GM18867 (cell line): Measurements from ENCODE around the gene ZNF407.
A peak's percentile ranks its signal among the peaks of the same experiment; 100 is the strongest.

Experiments
- ATAC-seq: cut with Tn5 transposase; IDR thresholded peaks from one replicate; pipeline ENCODE4 v1.9.1; 2021; ENCODE audit warnings: mild to moderate bottlenecking, moderate library complexity; ENCODE audit not compliant: unreplicated experiment

ZNF407 gene

DNA sequence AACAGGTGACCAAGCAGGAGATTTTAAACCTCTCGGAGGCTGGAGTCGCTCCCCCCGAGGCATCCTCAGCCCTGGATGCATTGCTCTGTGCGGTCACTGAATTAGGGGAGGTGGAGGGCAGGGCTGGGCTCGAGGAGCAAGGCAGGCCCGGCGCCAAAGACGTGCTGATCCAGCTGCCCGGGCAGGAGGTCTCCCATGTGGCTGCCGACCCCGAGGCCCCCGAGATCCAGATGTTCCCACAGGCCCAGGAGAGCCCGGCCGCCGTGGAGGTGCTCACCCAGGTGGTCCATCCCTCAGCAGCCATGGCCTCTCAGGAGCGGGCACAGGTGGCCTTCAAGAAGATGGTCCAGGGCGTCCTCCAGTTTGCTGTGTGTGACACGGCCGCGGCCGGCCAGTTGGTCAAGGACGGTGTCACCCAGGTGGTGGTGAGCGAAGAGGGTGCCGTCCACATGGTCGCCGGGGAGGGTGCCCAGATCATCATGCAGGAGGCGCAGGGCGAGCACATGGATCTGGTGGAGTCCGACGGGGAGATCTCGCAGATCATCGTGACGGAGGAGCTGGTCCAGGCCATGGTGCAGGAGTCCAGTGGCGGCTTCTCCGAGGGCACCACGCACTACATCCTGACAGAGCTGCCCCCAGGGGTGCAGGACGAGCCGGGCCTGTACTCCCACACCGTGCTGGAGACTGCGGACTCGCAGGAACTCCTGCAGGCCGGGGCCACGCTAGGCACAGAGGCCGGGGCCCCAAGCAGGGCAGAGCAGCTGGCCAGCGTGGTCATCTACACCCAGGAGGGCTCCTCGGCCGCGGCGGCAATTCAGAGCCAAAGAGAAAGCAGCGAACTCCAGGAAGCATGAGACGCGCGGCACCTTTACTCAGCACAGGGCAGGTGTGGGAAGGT lies 466.2 kb downstream of the ZNF407 start:
- no peak for ATAC-seq

DNA sequence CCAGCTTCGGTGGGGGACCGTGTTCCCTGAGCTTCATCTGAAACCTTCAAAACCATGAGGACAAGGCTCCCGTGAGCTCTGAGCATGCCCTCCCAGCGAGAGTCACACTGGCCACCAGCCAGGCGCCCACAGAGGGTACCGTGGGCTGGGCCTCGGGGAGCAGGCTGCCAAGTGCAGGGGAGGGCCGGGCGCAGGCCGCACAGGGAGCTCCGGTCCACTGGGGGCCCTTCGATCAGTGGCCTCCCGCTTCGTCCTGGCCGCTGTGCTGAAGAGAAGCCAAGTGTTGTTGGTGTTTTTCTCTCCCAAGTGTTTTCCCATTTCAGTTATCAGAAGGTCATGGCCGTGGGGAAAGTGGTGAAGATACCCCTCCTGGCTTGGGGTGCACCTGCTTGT lies 466.8 kb downstream of the ZNF407 start:
- no peak for ATAC-seq

DNA sequence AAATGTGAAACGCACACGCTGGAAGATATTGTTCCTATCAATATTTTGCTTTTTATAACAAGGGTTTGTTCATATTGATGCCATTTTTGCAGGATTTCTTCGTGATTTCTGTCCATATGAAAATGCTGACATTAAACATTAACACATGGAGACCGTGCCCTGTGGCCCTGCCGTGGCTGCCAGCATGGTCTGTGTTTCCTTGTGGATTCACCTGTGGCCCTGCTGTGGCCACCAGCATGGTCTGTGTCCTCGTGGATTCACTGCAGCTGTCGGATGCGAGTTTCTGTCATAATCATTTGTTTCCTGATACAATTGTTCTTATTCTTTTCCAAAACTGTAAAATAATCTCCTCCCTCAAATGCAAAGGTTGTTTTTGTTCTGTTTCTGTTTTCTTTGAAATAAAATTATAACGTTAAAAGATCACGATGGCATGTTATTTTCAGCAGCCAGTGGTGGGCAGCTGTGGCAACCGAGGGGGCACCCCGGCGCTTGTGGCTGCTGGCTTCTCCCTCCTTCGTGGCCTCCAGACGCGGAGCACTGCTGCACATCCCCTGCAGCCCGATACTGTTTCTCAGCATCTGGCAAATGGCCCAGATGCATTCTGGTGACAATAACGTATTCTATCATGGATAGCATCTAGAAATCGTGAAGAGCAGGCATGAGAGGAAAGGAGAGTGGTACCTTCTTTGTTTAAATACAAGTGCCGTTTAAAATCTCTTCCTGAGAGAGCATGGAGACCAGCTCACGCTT lies 467.8 kb downstream of the ZNF407 start:
- ATAC-seq, result no peak

DNA sequence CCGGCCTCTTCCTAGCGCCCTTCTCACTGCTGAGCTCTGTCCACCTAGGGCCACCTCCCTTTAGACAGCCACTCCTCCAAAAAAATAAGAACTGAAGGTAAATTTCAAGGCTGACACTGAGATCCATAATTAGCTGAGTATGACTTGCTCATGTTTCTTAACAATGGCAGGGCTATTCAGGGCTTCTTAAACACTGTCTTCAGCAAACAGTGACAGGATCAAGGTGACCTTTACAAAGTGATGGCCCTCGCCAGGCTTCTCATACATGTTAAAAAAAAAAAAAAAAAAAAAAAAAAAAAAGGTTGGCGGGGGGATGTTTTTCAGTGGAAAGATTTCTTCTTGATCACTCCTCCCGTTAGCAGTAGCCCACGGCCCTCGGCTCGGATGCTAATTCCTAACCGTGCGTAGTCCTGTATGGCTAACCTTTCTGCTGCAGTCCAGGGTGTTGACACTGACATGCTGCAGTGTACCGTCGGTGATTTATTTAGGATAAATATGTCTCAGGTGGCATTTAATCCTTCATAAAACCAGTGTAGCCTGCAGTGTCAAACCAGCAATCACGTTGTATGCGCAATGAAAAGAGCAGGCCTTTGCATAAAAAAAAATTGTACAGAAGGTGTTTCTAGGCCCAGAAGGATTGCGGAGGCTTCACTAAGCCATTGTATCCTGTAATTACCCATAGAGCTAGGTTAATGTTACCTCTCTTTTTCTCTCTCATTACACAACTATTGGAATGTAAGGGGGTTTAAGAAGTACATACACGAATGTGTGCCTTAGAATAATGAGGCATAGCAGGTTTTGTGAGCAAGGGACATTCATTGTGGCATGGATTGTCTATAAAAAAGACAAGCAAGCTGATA lies 468.6 kb downstream of the ZNF407 start:
- no peak for ATAC-seq

DNA sequence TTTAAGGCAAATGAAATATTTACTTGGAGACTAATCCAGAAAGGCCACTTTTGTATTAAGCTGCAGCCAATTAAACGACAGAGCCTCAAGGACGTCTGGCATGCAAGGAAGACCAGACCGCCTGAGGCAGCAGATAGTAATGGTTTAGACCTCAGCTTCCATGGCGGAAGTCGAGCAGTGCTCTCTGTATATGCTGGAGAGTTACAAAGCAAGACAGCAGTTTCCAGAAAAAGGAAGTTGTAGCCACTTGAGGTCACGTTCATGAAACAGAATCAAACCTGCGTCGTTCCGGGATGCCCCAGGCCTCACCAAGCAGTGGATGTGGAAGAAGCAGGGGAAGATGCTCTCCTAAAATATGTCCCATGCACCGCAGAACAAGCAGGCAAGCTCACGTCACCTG lies 469.3 kb downstream of the ZNF407 start:
- no peak for ATAC-seq

DNA sequence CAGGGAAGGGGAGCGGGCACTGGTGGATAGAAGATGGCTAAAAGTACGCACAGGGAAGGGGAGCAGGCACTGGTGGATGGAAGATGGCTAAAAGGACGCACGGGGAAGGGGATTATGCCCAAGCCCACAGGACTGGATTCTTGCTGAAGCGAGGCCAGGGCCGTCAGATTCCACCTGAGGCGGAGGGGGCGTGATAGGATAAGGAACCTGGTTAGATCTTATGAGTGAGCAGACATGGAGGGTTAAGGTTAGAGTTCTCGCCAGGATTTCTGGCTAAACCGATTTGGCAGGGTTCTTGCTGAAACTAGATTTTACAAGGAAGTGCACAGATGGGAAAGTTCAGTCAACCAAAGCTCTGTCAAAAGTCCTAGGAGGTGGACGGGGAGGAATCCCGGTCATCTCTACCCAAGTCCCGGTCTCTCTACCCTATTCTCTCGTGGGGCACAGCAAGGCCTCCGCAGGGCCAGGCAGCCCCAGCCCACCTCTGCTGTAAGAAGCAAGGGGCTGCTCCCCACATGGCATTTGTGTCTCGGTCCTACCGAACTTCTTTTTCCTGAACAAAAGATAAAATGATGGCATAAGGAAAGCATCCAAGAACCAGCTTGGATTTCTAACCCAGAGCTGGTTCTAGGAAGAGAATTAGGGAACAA lies 470.5 kb downstream of the ZNF407 start:
- no peak for ATAC-seq

DNA sequence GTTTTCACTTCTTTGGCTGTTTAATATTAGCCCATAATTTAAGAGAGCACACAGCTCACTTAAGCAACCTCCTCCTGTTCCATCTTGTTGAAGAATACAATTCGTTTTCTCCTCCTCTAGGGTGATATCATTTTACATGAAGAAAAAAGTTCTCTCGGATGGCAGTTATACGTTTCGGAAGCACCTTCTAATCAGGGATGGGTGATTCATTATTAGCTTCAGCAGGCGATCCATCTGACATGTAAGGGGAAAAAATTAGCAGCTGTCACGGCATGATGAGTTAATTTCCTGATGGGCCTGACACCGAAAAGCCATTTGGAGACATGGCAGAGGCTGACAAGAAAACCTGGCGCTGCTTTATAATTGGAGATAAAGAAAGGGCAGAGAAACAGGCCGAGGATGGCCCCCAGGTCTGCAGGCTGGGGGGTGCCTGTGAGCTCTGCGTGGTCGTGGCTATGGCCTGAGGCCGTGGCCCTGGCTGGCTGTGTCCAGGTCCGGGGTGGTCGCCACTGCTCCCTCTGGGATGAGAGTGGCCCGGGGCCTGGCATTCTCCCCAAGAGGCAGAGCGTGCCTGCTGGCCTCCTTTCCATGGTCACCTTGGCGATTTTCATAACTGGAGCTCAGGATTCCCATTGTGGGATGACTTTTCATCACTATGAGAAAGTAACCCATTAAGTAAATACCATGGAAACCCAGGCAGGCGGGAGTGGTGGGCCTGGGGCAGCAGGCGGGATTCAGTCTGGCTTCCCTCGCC lies 471.2 kb downstream of the ZNF407 start:
- ATAC-seq, result no peak

DNA sequence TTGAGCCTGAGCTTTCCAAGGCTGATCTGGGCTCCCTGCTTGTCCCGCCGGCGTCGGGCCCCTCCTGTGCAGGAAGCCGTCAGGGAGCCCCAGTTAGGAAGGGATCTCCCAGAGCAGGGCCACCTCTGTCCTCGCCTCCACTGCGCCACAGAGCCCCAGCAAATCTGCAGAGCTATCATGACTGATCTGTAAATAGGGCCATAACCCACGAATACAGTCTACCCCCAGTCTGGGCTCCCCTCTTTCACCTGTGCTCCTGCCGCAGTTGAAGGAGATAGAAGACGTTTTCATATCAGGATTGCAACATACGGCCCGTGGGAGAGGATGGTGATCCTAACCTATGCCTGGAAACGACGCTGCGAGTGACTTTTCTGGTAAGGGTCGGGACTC lies 472.6 kb downstream of the ZNF407 start:
- no peak for ATAC-seq

DNA sequence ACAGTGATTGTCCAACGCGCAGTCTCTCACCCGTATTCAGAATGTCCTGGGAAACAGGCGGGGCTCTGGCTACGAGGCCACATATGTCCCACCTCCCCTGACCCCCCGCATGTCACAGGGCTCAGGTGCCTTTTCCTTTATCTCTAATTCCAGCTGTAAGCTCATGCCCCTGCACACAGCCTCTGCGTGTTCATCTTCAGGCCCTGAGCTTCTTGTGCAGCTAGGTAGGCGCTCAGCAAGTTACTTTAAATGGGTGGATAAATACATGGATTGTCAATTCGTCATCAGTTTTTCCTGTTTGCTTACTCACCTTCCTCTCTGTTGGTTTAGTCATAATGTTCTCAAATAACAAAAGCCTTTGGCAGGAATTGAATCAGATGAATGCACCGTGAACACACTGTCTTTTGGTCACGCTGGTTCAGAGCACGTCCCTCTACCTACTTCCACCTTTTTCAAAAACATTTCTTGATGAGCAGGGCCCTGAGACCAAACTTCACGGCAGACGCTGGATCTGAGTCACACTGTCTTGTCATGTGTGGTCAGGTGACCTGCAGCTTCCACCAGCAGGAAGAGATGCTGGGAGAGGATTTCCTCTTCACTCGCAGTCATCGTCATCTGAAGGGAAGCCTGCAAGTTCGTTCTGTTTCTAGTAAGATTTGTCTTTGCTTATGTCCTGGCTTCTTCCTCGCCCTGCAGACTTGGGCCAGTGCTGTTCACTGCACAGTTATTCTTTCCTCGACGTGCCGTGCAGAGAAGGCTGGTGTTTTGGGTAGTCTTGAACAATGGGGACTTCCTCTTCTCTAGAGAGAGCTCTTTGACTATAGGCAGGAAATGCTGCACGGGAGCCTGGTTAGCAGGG lies 473.2 kb downstream of the ZNF407 start:
- peak; percentile 82 for ATAC-seq

DNA sequence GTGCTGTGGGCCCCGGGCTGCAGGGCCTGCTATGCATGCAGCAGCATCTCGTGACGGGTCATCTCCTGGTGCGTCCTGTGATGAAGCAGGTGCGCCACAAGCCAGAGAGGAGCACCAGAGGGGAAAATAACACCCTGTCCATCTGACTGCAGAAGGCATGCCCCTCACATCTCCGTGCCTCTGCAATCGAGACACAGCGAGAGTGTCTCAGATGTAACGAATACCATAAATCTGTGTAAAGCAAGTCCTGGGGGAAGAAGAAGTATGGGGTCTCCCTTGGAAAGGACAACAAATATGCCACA lies 473.8 kb downstream of the ZNF407 start:
- no peak for ATAC-seq

DNA sequence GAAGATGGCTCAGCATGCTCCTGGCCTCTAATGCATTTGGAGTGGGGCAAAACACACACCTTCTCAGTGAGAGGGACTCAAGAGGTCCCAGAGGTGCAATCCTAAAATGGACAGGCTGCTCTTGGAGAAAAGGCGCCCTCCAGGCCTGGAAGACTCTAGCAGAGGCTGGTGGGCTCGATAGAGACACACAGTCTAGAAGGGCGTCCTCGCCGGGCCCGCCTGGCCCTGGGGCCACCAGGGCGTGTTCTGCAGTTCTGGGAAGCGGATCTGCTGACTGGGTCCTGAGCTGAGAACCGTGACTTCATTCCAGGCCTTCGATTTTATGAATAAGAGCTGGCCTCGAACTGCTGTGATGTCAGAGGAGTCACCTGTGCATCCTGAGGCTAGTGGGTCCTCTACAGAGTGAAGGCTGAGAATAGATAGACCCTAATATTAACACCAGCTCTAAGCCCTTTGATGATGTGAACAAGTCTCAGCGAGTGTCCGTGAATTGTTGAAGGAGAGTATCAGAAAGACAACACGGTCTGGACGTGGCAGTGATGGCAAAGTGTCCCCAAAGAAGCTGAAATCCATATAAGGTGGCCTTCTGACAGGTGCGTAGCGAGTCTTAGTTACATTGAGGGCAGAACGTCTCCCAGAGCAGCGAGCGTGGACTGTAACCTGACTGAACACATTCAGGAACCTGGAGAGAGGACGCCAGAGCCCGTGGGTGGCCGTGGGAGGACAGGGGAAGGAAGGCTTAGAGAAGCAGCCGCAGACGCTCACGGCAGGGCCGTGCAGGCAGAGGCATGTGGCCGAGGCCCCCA lies 474.4 kb downstream of the ZNF407 start:
- ATAC-seq, result no peak

DNA sequence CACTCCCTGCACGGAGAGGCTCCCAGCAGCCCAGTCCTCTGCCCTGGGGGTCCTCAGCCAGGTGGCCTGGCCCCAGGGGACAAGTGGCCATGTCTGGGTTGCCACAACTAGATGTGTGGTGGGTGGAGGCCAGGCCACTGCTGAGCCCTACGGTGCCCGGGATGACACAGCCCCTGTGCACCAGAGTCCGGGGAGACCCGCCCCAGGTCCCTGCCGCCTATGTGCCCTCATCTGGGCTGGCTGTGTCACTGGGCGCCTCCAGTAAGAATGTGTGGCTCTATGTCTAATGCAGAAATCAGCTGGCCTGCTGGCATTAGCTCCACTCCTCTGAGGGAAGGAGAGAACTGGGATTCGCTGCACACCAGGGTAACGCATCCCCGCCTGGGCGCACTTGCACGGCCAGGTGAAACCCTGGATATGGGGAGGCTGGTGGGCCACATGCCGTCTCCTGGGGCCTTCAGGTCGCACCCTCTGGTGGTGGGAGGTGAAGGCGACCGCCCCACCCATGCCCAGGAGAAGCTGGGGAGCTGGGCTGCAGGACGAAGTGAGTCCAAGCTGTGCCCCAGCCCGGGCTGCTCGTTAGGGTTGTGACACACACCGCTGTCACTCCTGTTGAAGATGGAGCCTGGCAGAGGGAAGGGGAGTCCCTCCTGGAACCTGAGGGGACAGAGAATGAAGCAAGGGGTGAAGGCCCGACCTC lies 475.2 kb downstream of the ZNF407 start:
- no peak for ATAC-seq

DNA sequence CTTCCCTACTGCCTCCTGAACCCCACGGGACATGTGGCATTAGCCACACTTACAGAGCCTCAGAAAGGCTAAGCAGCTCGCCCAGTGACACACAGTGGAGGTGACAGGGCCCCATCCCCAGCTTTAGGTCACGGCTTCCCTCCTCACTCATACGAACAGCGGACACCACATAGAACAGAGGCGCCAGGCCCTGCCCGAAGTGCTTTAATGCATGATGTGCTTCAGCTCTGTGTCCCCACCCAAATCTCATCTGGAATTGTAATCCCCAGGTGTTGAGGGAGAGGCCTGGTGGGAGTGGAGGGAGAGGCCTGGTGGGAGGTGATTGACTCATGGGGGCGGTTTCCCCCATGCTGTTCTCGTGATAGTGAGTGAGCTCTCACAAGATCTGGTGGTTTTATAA lies 476.0 kb downstream of the ZNF407 start:
- no peak for ATAC-seq

DNA sequence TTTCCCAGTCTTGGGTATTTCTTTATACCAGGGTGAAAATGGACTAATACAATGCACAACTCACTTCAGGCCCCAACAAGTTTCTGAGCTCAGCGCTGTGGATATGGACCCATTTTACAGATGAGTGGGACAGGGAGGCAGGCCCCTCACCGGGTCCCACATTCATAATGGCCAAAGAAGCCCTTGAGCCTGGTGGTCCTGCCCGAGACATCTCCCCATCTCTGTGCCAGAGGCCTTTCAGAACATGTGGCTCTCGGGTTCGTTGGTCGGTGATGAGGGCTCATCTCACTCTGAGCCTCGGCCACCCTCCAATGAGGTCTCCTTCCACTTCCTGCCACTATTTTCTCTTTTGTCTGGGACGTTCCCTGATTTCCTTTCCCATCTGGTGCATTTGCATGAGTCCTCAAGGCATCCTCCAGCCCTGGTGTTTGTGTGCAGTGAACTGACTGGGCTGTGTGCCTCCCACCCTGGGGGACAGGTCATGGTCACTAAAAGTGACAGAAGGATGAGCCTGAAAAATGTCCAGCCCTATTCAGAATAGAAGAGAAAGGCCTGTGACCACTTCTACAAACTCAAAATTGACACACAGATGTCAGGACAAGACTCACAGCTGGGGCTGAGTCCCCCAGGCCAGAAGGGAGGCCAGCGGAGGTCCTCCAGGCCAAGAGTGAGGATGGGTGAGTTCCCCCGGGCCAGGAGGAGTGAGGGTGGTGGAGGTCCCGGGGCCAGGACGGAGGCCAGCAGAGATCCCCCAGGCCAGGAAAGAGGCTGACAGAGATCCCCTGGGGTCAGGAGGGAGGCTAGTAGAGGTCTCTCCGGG lies 476.7 kb downstream of the ZNF407 start:
- no peak for ATAC-seq

DNA sequence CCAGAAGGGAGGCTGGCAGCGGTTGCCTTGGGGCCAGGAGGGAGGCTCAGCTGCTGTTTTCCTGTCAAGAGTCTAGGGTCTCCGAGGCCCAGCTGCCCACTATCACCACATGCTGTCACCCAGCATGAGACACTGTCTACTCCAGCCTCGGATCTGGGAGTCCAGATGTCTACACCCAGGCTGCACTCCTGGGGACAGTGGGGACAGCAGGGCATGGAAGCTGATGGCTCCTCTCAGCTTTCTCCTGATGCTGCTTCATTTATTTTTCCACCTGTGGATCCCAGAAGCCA lies 477.3 kb downstream of the ZNF407 start:
- ATAC-seq, result no peak

DNA sequence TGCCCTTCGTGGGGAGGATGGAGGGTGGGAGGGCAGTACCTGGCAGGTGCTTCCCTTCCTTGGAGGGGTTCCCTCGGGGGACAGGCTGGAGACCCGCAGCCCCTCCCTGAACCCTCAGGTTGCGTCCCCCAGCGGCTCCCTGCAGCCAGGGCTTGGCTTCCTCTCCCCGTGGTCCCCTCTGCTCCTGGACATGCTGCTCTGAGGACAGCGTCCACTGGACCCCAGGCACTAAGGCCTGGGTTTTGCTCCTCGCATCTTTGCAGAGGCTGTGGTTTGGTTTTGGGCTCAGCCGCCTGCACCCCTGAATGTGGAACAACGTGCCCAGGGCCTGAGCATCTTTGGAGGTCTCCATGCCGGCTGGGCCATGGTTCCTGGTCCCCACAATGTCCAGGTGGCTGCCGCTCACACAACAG lies 477.8 kb downstream of the ZNF407 start:
- no peak for ATAC-seq

DNA sequence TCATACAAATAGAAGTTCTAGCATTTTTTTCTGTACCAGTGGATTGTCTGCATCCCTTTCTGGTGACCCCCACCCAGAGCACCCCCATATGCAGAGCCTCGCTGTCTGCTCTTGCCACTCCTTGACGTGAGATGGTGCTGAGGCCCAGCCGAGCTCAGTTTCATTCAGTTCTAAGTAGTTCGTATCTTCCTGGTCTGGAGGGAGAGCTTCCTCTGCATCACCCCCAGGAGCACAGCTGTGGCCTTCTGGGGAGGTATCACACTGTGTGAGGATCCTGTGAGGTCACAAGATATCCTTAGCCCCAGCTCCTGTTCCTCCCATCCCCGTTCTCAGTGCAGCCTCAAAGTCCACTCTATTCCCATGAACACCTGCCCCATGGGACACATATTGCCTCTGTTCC lies 478.6 kb downstream of the ZNF407 start:
- no peak for ATAC-seq
